Endothelial cell of umbilical vein (primary cell): ENCODE measurements around the gene SLC25A21. TPM values are rescaled to one million over a fixed set of nuclear protein-coding genes. Genes with fewer than 3 reads are reported as not detected.

Source experiments
- BruUV-seq: library from RNA; stranded (reverse); fragments of 400-500 nt; replicated peaks from 2 replicates; lab custom pipeline; 2021; lab: Mats Ljungman, UMichigan
- CTCF ChIA-PET: fragments of 300-600, 350-600 bp; sonication (Branson Sonifier 250); formaldehyde crosslinking; loops from one replicate; lab custom pipeline; 2021; ENCODE audit warnings: antibody characterized with exemption, inconsistent platforms; lab: Charles Lee
- POLR2A ChIA-PET: fragments of 300-600, 350-600 bp; sonication (Branson Sonifier 250); formaldehyde crosslinking; loops from one replicate; lab custom pipeline; 2021; ENCODE audit warnings: antibody characterized with exemption, inconsistent platforms; lab: Charles Lee
- DNase-seq: peaks from one replicate; pipeline ENCODE4 v3.0.0-alpha.2; 2011; ENCODE audit warnings: low read depth, low spot score
- FAIRE-seq: peaks from 2 replicates; lab custom pipeline; 2011; peaks lifted over from hg19 to GRCh38; lab: Jason Lieb, UNC
- H2AFZ ChIP-seq: 2 replicates; pipeline ENCODE4 v1.6.0; 2012; ENCODE audit warnings: low read depth, low read length, control low read depth, inconsistent platforms
- H3K27ac ChIP-seq: 2 replicates; pipeline ENCODE4 v1.5.1; 2011; ENCODE audit warnings: low read depth, mild to moderate bottlenecking, control low read depth, low read length, moderate library complexity; ENCODE audit not compliant: insufficient read depth
- H3K27me3 ChIP-seq, 2 experiments: 2 replicates each; pipeline versions ENCODE4 v1.6.0 to v1.6.1; 2011; ENCODE audit warnings: low read length in 2 of 2, mixed read lengths in 1 of 2; ENCODE audit not compliant: control insufficient read depth in 2 of 2, insufficient read depth in 2 of 2
- H3K36me3 ChIP-seq, 2 experiments: 2 replicates in 1 of 2; 3 replicates in 1 of 2; pipeline ENCODE4 v1.5.1; 2011; ENCODE audit warnings: low read length in 2 of 2, mild to moderate bottlenecking in 1 of 2, moderate library complexity in 1 of 2; ENCODE audit not compliant: control insufficient read depth in 2 of 2, insufficient read depth in 2 of 2; ENCODE audit errors: extremely low read depth in 1 of 2
- H3K4me1 ChIP-seq: 3 replicates; pipeline ENCODE4 v1.5.1; 2011; ENCODE audit warnings: mild to moderate bottlenecking, low read length; ENCODE audit not compliant: control insufficient read depth, insufficient read depth; ENCODE audit errors: extremely low read depth
- H3K4me2 ChIP-seq: 2 replicates; pipeline ENCODE4 v1.6.1; 2011; ENCODE audit warnings: low read length, control low read depth, mixed read lengths; ENCODE audit not compliant: insufficient read depth
- H3K4me3 ChIP-seq, 3 experiments: fragments of 200-600 bp in 1 of 3; sonication (generic), shearing (Covaris generic) in 1 of 3; replicated peaks in 1 of 3; 2 replicates each; pipeline ENCODE4 v1.5.1; 2011 to 2016; ENCODE audit warnings: control low read depth in 3 of 3, low read length in 3 of 3, mild to moderate bottlenecking in 2 of 3, inconsistent platforms in 1 of 3, low read depth in 1 of 3, moderate library complexity in 1 of 3; ENCODE audit not compliant: insufficient read depth in 1 of 3
- H3K79me2 ChIP-seq: 2 replicates; pipeline ENCODE4 v1.6.0; 2012; ENCODE audit warnings: low read length, inconsistent platforms; ENCODE audit not compliant: control insufficient read depth, insufficient read depth
- H3K9ac ChIP-seq: replicated peaks from 2 replicates; pipeline ENCODE3; 2011; ENCODE audit warnings: low read length, control low read depth; ENCODE audit not compliant: insufficient read depth; ENCODE audit errors: extremely low read depth
- H3K9me1 ChIP-seq: replicated peaks from 3 replicates; pipeline ENCODE4 v1.6.0; 2011; ENCODE audit warnings: mild to moderate bottlenecking, low read length; ENCODE audit not compliant: control insufficient read depth, insufficient read depth; ENCODE audit errors: extremely low read depth
- H3K9me3 ChIP-seq: replicated peaks from 2 replicates; pipeline ENCODE4 v1.5.1; 2012; ENCODE audit warnings: low read length, inconsistent platforms; ENCODE audit not compliant: control insufficient read depth, insufficient read depth
- H4K20me1 ChIP-seq: replicated peaks from 2 replicates; pipeline ENCODE3; 2011; ENCODE audit warnings: mild to moderate bottlenecking, low read length; ENCODE audit not compliant: control insufficient read depth, insufficient read depth; ENCODE audit errors: extremely low read depth
- CTCF ChIP-seq, 2 donors: IDR thresholded peaks; 1 replicate in 1 of 2; 2 replicates in 1 of 2; pipeline ENCODE4 v1.5.1; 2011; ENCODE audit warnings: low read length in 2 of 2, mild to moderate bottlenecking in 2 of 2, moderate library complexity in 2 of 2, control low read depth in 1 of 2, inconsistent platforms in 1 of 2, low read depth in 1 of 2; ENCODE audit not compliant: insufficient read depth in 1 of 2; ENCODE audit errors: extremely low read depth in 1 of 2
- EZH2 ChIP-seq: IDR thresholded peaks from 2 replicates; pipeline ENCODE4 v1.6.1; 2012; ENCODE audit warnings: borderline replicate concordance, low read depth, mild to moderate bottlenecking, moderate library complexity, low read length, inconsistent platforms; ENCODE audit not compliant: severe bottlenecking
- FOS ChIP-seq: IDR thresholded peaks from 2 replicates; pipeline ENCODE4 v1.6.1; 2011; ENCODE audit warnings: mild to moderate bottlenecking, low read length, moderate library complexity, borderline replicate concordance; ENCODE audit not compliant: insufficient read depth
- GATA2 ChIP-seq: IDR thresholded peaks from 2 replicates; pipeline ENCODE4 v1.7.0; 2011; ENCODE audit warnings: low read depth, mild to moderate bottlenecking, moderate library complexity, mixed read lengths, low read length; ENCODE audit not compliant: insufficient read length, insufficient read depth
- JUN ChIP-seq: IDR thresholded peaks from 2 replicates; pipeline ENCODE4 v1.6.1; 2011; ENCODE audit warnings: borderline replicate concordance, low read depth; ENCODE audit not compliant: insufficient read length, insufficient read depth
- MAX ChIP-seq: IDR thresholded peaks from 2 replicates; pipeline ENCODE4 v1.6.1; 2011; ENCODE audit not compliant: insufficient read depth, insufficient read length
- MYC ChIP-seq: IDR thresholded peaks from one replicate; pipeline ENCODE4 v1.6.1; 2011; ENCODE audit warnings: mild to moderate bottlenecking, low read depth, low read length
- POLR2A ChIP-seq: IDR thresholded peaks from 2 replicates; pipeline ENCODE4 v1.6.1; 2012; ENCODE audit warnings: low read depth, mild to moderate bottlenecking, control low read depth, low read length
- POLR2AphosphoS5 ChIP-seq: IDR thresholded peaks from 2 replicates; pipeline ENCODE4 v1.6.1; 2012; ENCODE audit warnings: low read depth, mild to moderate bottlenecking, control low read depth, low read length, moderate library complexity; ENCODE audit not compliant: insufficient read depth
- dilution Hi-C: fragments of 300-500 bp; cut with MboI; formaldehyde crosslinking; loops from one replicate; pipeline ENCODE4 v1.15.0; 2019; ENCODE audit warnings: low sequenced_read_pairs; ENCODE audit not compliant: extremely low pct_ligation_motif_present
- intact Hi-C: fragments of 100-400 bp; cut with micrococcal nuclease; formaldehyde crosslinking; loops from one replicate; pipeline ENCODE4 v1.10.0; 2022
- polyA plus RNA-seq, 4 experiments: library from polyadenylated mRNA; depleted of rRNA in 3 of 4; stranded (reverse) in 3 of 4; unstranded in 1 of 4; fragments of >200 nt; gene quantifications; 2 replicates each; pipeline versions ENCODE4 v1.2.1 to v1.2.3, GENCODE V29; 2011 to 2012; ENCODE audit warnings: missing spikeins in 1 of 4
- total RNA-seq: library from RNA; stranded (reverse); gene quantifications from 2 replicates; pipeline ENCODE4 v1.2.3, GENCODE V29; 2021

Gene SLC25A21
- total and polyA plus RNA-seq, 2 donors (not counting 3 experiments of a cell fraction or from before 2014, with no cell fraction given), result 0.98 to 1.4 TPM

GRCh38 chr14:37196604-37197420 lies 24.4 kb upstream of the SLC25A21 start:
- dilution Hi-C loops, result no loop called here
- ChIA-PET CTCF (interaction anchor here (1.0 to 4.2 kb wide), 11 partner anchors 16 to 641 kb away, joined by 3 to 24 read pairs (median 5); no protein-coding TSS in a partner anchor), POLR2A (interaction anchor here (0.7 to 2.7 kb wide), 2 partner anchors 16 to 1371 kb away, joined by 5 to 9 read pairs; partner anchors contain the start of gene BRMS1L)
- DNase-seq (no peak), FAIRE-seq (peak; percentile 68)
- H3K79me2 ChIP-seq, result peaks cover 41% of the 10 kb centered on the region
- H3K9me3 ChIP-seq, result no peaks in the 10 kb centered on the region
- peak overlapping the region; percentile 10 for H2AFZ ChIP-seq
- no TSS peak for BruUV-seq
- no peaks in the 10 kb centered on the region for H3K36me3 ChIP-seq
- peak overlapping the region; percentile 93 for H3K4me2 ChIP-seq
- H3K4me3 ChIP-seq, result peak overlapping the region in 2 of 3 experiments; percentile 77 to 86
- peak overlapping the region; percentile 80 for H3K9ac ChIP-seq
- intact Hi-C loops, result loop anchor here (1.0 to 5.0 kb wide), 2 partner anchors 16 to 150 kb away; no protein-coding TSS in a partner anchor
- H3K9me1 ChIP-seq, result no peaks in the 10 kb centered on the region
- TF ChIP-seq JUN, result no peak
- TF ChIP-seq CTCF (IDR thresholded peaks at IDR 0.05; ENCODE audit: extremely low read depth in 1 of 2, insufficient read depth in 1 of 2, low read depth in 1 of 2, low read length in 2 of 2), result no peak
- no peak for TF ChIP-seq POLR2A
- TF ChIP-seq EZH2, result no peak
- no peak for TF ChIP-seq MYC
- no peak for TF ChIP-seq FOS
- no peak for TF ChIP-seq MAX
- TF ChIP-seq GATA2, result no peak
- TF ChIP-seq POLR2AphosphoS5, result no peak
- no peaks in the 10 kb centered on the region for H3K27me3 ChIP-seq
- no peaks in the 10 kb centered on the region for H4K20me1 ChIP-seq
- peaks cover 44% of the 10 kb centered on the region for H3K4me1 ChIP-seq
- peak overlapping the region; percentile 97 for H3K27ac ChIP-seq
